ENCODE measurements around the gene FGF22.
"Not testable (repeated sequence)": the region's sequence is repeated elsewhere in the genome, so short reads cannot be mapped to it uniquely, and the experiment has no call there.

FGF22 gene

GRCh38 chr19:622666-623065 is 17.0 kb upstream of the FGF22 start:
- no peak for DNase-seq

DNA sequence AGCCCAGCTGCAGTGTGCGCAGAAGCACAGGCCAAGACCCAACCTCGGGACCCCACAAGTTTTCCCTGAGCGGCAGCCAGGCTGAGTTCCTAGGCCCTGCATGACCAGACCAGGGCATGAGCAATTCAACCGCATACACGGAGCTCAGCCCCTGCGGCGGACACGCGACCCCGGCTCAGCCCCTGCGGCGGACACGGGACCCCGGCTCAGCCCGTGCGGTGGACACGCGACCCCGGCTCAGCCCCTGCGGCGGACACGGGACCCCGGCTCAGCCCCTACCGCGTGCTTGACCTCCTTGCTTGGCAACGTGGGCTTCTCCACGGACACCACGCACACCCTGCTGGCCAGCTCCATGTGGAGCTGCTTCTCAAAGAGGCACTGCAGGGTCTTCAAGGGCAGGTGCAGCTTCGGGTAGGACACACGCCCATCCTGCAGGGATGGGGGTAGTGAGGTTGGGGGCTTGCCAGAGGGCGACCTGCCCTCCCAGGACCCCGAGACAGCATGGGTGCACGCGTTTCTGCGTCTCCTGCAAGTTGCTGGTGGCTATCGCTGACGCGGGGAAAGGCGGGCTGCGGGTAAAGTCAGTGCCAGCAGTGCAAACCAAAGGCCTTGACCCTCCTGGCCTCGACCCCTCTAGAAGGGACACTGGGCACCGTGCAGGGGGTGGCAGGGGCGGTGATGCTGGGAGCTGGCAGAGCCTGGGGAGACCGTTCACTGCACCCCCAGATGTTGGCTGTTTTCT is 16.3 kb upstream of the FGF22 start:
- no peak for DNase-seq

DNA sequence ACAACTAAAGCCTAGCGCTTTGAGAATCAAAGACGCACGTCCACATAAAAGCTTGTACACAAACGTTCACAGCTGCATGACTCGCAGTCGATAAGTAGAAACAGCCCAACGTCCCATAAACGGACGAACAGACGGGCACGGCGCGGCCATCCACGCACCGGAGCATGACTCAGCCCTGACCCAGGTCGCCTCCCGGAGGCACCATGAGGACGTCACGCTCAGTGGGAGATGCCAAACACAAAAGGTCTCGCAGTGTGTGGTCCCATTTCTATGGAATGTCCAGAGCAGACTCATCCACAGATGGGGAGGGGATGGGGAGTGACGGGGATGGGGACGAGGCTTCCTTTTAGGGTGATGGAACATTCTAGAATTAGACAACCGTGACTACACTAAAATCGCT is 15.7 kb upstream of the FGF22 start:
- DNase-seq: no peak

- DNase-seq: no peak
These were observed 15.1 kb upstream of the FGF22 start for GRCh38 chr19:624433-625109.

DNA sequence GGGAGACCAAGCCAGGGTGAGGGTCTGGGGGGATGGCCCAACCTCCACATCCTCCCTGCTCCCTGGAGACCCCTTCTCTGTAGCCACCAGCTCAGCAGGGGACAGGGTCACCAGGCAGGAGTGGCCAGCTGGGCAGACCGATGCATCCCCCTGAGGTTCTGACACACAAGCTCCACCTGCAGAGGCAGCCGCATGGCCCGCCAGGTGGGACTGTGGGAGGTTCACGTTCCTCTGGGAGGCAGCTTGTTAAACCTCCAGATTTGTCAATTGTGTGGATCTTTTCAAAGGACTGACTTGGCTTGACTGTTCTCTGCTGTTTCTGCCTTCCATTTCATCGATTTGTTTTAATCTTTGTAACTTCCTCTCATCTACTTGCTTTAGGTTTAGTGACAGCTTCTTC is 14.4 kb upstream of the FGF22 start:
- DNase-seq: no peak

GRCh38 chr19:626566-626965 is 13.1 kb upstream of the FGF22 start:
- not testable (repeated sequence) for DNase-seq

- DNase-seq: no peak
These were observed 11.5 kb upstream of the FGF22 start for GRCh38 chr19:628168-628567.

GRCh38 chr19:629515-629914 is 10.2 kb upstream of the FGF22 start:
- DNase-seq: not testable (repeated sequence)

DNA sequence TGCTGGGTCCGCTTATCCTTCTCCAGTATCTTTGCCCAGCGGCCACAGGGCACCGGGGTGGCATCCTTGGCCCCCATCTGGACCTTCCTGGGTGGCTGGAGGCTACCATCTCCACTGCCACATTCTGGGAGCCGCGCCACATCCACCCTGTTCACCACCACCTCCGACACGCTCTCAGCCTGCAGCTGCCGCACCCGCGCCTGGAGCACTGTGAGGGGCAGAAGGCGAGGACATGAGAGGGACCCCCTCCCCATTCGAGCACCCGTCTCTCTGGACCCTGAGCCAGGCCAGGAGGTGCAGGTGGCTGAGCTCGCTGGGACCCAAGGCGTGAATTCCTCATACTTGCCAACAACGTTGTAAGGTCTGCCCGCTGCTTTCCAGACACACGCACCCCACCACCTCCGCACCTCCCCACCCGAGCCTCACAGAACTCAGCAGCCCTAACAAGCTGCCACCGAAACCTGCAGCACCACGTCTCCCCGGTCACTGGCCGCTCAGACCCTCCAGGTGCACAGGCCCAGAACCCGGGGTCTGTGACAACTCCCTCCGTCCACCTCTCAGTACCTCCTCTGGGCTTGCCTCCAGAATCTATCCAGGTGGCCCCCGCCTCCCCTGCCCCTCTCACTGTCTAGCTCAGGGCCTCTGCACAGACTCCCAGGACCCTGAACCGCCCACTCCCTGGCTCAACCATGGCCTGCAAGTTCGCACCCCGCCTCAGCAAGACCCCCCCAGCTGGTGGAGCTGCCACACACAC is 9.5 kb upstream of the FGF22 start:
- DNase-seq: no peak

DNA sequence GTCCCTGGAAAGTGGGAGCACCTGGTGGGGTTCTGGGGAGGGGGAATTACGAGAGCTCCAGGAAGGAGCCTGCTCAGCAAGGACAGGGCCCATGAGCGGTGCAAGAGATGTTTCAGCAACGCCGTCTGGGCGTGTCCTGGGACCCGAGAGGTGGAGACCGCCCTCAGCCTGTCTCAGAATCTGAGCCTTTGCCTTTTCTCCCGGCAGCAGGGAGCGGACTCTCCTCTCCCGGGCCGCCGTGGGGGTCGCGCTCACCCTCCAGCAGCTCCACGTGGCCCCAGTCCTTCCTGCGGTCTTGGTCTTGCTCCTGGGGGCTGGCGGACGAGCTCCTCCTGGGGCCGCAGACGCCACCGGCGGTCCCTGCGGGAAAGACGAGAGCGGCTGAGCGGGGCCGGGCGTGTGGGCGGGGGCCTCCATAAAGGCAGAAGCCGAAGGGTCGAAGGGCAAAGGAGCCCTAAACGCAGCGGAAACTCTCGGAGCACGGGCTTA is 7.1 kb upstream of the FGF22 start:
- no peak for DNase-seq

DNA sequence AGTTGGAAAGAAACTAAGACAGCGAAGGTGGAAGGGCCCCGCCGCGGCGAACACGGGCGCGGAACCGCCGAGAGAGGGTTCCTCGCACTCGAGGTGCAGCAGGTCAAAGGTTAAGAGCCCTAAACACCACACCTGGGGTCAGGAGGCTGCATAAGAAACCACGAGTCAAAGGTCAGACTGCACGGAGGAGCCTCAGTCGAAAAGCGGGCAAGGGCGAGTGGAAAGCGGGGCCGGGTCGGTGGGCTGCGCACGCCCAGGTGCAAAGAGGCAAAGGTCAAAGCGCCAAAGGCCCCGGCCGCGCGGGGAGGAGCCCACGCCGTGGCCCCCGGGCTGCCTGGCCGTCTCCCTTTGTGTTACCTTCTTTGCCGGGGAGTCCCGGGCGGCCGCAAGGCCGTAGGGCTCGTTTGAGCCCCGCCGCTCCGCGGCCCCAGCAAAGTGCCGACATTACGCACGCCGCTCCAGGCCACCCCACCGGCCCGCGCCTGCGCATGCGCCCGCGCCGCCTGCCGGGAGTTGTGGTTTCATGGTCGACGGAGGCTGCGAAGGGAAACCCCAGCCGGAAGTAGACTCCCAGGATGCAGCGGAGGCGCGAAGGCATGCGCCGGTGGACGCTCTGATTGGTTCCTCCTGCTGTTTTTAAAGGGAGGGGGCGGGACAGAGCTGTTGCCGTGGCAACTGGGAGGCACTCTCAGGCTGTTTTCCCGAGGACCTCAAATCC is 6.5 kb upstream of the FGF22 start, which contains the start of gene POLRMT:
POLRMT (minus strand) TSS at position 470 of the 718 bp plus-strand sequence; CDS start at position 445, 25 bp downstream.
- DNase-seq: peak; percentile 95

DNA sequence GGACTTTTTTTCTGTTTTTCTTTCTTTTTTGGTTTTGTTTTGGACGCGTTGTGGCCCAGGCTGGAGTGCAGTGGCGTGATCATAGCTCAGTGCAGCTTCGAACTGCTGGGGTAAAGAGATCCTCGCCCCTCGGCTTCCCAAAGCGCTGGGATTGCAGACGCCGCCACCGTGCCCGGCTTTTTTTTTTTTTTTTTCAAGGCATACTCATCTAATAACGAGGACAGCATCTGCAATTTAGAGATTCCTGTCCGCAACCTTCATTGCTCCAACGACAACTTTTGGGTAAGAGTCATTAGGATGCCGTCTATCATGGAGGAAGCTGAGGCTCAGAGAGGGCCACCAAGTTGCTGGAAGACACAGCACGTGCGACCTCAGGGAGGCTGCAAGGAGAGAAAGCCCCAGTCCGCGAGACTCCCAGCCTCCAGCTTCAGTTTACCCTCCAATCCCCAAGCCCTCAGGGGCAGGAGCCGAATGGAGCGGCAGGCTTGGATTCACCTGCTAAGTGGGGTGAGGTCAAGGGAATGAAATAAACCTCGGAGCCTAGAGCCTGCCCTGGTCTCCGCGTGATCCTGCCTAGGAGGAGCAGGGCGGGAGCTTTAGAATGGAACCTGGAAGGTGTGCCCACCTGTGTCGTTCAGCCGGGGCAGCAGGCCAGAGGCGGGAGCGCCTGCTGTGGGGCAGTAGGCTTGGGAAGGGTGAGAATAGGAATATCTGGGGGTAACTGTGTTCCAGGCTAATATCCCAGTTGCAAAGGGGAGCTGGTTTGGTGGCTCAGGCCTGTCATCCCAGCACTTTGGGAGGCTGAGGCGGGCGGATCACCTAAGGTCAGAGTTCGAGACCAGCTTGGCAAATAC is 5.7 kb upstream of the FGF22 start:
- no peak for DNase-seq

DNA sequence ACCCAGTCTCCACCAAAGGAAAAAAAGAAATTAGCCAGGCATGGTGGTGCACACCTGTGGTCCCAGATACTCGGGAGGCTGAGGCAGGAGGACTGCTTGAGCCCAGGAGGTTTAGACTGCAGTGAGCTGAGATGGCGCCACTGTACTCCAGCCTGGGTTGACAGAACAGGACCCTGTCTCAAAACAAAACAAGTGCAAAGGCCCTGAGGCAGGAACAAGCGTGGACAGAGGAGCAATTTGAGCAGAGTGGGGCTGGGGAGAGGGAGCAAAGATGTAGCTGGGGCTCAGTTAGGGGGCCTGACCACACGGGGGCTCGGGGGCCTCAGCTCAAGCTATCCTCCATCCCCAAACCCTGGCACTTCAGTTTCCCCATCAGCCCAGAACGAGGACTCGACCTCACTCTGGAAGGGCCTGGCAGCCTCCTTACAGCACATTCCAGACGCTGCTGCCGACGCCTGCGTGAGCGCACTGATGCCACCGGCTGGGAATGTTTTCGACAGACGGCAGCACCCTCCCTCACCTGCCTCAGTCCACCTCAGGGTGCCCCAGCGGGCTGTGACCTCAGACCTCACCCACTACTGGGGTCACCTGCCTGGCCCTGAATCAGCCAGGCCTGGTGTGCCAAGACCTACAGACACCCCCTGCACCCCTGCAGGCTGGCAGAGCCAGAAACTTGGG is 4.6 kb upstream of the FGF22 start:
- DNase-seq: no peak

DNA sequence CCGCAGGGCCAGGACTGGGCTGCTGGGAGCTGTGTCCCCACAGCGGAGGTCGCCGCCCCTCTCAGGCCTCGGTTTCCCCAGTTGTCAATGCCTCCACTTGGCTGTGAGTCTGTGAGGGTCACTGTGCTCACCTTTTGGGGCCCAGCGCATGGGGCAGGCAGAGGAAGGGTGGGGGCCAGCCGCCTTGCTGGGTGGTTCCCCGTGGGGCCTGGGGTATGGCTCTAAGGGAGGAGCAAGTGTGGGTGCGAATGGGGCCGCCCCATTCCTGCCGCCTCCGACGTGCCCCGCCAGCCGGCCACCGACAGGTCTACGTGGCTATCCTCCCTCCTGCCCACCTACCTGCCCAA is 800 bp upstream of the FGF22 start:
- no peak for DNase-seq

GRCh38 chr19:640161-640558 is 481 bp downstream of the FGF22 start:
- no peak for DNase-seq

- DNase-seq: no peak
These were observed 1.0 kb downstream of the FGF22 start for GRCh38 chr19:640606-641189.

GRCh38 chr19:641702-642101 is 2.0 kb downstream of the FGF22 start:
- DNase-seq: no peak

DNA sequence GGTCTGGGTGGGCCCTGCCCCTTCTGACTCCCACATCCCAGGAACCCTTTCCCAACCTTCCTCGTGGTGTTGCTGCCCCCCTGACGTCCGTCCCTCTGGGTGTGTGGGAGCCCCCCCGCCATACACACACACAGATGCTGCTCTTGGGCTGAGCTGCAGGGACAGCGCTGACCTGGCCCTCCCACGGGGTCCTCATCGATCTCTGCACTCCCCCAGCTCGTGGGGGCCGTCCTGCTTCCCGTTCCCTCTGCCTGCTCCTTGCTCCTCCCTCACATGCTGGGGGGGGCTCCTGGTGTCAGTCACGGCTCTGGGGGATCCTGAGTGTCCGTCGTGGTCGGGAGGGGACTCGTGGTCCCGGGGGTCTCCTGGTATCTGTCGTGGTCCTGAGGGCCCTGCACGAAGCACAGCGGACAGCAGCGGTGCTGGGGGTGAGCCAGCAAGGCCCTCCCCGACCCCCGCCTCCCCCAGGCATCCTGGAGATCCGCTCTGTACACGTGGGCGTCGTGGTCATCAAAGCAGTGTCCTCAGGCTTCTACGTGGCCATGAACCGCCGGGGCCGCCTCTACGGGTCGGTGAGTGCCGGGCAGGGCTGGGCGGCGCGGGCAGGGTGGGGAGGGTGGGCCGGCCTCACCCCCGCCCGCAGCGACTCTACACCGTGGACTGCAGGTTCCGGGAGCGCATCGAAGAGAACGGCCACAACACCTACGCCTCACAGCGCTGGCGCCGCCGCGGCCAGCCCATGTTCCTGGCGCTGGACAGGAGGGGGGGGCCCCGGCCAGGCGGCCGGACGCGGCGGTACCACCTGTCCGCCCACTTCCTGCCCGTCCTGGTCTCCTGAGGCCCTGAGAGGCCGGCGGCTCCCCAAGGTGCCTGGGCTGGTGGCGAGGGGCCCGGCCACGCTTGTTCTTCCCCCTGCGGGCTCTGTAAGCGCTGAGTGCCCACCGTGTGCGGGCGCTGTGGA is 3.4 kb downstream of the FGF22 start:
- DNase-seq: no peak

- DNase-seq: no peak
These were observed 4.1 kb downstream of the FGF22 start for GRCh38 chr19:643736-644135.

DNA sequence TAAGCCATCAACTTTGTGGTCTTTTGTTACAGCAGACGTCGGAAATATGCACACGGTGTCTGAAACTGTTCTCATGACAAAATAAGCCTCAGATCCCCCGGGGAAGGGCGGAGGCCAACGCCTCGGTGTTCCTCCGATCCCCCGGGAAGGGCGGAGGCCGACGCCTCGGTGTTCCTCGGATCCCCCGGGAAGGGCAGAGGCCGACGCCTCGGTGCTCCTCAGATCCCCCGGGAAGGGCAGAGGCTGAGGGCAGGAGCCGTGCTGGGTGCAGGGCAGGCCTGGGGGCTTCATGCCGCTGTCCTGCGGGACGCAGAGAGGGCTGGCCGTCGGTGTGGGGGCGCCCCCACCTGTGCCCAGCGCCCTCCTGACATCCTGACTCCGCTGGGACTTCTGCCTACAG is 4.7 kb downstream of the FGF22 start:
- DNase-seq: no peak

Measured in activated CD4-positive, alpha-beta T cell treated with anti-CD3 and anti-CD28 coated beads, Interleukin-2, amount 50 U/mL, for 1 hour (primary cell).